Superior temporal gyrus (tissue), 1 donor: ENCODE results near the gene CCDC17.

Experiments
- DNase-seq: peaks from one replicate; pipeline ENCODE4 v3.0.0-alpha.2; 2016; ENCODE audit errors: extremely low spot score

CCDC17 gene

DNA sequence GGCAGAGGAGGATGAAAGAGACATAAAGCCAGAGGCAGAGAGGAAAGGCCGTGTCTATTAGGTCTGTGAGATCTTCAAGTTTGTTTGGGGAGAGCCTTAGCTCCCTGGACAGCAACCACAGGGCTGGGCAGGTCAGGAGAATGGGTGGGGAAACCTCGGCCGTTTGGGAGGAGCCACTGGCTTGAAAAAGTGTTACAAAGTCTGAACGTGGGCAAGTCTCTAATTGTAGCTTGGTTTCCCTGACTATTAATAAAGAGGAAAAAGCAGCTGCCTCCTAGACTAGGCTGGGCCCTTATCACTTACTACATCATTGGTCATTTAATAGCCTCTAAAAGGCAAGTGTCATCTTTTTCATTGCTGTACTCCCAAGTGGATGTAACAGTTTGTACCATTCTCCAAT lies at the start of gene CCDC17:
Gene CCDC17, minus strand, starts transcription at position 83 of the 400 bp plus-strand sequence. CDS start 145 bp downstream, outside the sequence.
- no peak for DNase-seq

DNA sequence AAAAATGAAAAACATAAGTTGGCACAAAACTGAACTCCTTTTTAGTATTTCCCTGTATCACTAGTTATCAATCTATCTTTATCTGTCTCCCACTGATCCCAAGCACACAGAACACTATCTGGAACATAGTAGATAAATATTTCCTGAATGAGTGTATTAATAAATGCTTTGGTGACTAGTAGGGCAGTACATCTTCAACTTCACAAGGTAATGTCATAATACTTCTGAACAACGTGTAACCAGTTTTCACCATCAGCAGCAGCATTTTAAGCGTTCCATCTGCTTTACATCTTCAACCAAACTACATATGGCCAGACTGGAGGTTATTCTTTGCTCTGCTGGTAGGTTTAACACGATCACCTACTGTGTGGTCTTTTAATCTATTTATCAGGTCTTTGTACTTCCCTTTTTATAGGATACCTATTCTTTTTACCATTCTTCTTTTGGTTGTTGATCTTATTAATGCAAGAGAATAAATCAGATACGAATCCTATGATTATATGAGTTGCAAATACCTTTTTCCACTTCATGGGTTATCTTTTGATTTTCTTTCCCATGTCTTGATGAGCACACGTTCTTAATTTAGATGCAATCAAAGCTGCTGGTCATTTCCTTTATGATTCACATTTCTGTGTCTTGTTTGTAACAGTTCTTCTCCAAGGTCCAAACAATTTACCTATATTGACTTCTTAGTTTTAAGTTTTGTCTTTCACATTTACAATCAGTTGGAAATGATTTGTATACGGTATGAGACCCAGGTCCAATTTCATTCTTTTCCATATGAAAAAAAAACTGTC lies 46.2 kb upstream of the CCDC17 start:
- DNase-seq: no peak

DNA sequence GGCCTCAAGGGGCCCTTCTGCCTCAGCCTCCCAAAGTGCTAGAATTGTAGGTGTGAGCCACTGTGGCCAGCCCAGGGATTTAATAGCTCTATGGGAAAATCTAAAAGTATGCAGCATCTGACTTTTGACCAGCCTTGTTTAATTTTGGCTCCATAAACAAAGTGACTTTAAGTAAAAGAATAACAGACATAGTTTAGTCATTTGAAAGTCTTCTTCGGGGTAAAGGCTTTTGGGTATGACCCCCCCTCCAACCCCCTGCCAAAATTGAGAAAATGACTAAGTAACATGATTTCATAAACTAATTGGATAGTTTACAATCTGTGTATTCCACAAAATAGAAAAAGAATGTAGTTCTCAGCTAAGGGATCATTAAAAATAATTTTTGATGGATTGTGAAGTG lies 45.5 kb upstream of the CCDC17 start:
- no peak for DNase-seq

DNA sequence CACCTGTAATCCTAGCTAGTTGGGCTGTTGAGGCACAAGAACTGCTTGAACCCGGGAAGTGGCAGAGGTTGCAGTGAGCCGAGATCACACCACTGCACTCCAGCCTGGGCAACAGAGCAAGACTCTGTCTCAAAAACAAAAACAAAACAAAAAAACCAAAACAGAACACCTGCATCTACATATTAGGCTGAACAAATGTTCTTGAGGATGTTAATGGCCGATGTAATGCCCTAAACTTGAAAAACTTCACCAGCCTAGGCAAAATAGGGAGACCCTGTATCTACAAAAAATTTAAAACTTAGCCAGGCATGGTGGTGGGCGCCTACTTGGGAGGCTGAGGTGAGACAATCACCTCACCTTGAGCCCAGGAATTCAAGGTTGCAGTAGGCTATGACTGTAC lies 44.7 kb upstream of the CCDC17 start:
- DNase-seq: no peak

DNA sequence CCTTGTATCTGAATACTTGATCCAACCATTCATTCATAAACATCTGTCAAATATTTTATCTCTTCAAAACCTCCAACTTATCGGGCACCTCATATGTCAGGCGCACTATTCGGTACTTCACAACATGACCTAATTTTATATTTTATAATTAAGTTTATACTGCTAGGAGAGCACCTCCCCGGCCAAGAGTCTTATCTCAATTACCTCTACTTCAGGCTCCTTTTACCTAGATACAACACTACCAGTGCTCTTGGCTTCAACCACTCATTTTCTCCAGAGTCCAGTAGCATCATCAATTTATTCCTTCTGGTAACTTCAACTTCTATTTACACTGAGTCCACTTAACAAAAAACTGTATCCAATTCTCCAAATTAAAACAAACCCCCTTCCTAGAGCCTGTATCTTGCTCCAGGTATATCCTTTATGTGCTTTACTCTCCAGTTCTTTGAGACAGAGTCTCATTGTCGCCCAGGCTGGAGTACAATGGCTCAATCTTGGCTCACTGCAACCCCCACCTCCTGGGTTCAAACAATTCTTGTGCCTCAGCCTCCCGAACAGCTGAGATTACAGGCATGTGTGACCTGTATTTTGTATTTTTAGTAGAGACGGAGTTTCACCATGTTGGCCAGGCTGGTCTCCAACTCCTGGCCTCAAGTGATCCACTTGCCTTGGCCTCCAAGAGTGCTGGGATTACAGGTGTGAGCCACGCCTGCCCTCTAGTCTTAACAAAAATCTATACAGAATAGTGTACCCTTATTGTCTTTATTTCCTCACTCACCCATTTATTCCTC lies 43.7 kb upstream of the CCDC17 start:
- no peak for DNase-seq

DNA sequence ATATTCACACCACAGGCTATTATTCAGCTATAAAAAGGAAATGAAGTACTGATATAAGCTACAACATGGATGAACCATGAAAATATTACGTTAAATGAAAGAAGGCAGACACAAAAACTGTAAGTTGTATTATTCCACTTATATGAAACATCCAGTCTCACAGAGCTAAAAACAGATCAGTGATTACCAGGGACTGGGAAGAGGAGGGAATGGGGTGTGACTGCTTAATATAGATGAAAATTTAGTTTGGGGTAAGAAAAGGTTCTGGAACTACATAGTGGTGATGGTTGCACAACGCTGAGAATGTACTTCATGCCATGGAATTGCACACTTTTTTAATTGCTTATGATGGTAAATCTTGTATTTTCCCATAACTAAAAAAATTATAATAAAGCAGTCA lies 43.0 kb upstream of the CCDC17 start:
- no peak for DNase-seq

DNA sequence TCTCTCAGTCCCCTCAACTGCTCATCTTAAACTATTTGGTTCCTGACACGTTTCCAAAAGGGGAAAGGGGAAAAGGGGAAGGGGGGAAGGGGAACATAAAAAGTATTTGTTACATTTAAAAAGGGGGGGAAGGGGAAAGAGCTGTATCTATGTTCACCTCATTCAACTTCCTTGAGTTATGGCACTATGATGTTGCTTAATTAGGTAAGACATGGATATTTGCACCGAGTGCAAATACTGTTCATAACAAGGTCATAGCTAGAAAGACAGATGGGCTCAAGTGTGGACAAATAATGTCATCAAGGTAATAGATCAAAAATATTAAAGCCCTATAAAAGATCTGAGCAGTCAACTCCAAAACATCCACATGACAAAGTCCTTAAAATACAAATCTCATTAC lies 36.5 kb upstream of the CCDC17 start:
- DNase-seq: no peak

DNA sequence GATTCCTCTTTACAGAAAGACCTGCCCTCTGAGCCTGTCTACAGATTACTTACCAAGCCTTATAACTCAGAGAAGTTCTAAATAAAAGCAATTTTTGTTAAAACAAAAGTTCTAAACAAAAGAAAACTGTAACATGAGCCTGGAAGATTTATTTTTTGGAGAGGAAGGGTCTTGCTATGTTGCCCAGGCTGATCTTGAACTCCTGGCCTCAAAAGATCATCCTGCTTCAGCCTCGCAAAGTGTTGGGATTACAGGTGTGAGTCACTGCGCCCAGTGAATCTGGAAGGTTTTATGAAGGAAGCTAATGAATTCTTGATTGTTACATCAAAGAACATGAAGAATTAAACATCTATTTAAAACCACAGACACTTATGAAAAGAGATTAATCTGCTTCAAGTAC lies 35.4 kb upstream of the CCDC17 start:
- no peak for DNase-seq

DNA sequence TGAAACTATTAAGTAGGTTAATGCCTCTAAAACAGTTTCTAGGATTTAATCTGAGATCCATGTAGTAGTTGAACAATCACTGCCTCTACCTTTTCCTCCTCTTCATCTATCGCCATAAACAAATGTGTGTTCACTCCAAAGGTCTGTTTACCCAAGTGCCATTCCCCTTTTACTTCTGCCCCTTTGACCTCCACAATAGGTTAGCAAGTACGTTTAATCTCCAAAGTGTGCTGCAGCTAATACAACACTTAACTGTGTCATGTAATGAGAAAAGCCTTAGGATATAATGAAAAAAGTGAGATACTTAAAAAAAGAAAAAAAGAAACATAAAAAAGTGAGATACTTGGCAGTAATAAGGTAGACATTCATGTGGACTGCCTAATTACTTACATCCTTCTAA lies 34.3 kb upstream of the CCDC17 start:
- DNase-seq: no peak

DNA sequence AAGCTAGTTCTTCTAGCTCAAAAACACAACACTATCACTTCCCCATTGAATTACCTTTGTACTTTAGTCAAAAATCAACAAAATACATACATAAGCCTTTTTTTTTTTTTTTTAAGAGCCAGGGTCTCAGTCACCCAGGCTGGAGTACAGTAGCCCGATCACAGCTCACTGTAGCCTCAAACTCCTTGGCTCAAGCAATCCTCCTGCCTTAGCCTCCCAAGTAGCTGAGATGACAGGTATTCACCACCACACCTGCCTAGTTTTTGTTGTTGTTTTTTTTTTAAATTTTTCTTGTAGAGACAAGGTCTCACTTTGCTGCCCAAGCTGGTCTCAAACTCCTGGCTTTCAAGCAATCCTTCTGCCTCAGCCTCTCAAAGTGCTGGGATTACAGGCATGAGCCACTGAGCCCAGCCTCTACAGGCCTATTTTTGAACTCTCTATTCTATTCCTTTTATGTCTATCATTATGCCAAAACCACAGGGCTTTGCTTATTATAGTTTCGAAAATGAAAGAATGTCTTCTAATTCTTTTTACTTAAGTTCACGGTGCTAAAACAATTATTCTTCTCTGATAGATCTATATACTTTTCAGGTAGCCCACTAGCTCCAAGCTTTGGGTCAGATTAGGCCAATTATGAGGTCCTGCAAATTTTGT lies 32.8 kb upstream of the CCDC17 start:
- no peak for DNase-seq

DNA sequence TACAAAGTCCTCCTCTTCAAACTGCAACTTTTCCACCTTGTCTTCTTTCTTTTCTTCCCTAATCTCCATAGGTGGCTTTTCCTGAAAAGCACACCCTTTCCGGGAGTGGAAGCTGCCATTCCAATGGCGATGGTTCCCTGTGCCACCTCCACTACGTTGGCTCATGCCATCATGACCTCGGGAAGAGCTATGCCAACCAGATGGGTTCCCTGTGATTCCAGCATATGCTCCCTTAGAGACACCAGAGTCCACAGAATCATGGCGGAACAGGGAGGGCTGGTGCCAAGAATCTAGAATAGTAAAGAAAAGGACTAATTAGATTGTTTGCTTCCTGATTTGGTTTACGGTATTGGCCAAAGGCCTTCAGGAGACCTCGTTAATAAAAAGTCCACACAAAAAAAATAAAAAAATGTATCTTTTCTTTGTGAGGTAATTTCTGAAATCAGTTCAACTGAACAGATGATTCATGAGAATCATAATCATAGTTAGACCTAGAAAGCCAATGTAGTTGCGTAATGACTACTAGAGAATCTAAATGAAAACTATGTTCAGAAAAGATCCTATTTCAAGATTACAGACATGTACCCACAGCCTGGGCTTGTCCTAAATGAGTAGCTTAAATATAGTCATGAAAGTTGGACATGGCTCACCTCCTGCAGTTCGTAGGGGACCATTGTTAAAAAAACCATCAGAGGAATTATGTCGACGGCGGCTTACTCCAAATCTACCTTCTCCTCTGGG lies 30.9 kb upstream of the CCDC17 start:
- DNase-seq: no peak

DNA sequence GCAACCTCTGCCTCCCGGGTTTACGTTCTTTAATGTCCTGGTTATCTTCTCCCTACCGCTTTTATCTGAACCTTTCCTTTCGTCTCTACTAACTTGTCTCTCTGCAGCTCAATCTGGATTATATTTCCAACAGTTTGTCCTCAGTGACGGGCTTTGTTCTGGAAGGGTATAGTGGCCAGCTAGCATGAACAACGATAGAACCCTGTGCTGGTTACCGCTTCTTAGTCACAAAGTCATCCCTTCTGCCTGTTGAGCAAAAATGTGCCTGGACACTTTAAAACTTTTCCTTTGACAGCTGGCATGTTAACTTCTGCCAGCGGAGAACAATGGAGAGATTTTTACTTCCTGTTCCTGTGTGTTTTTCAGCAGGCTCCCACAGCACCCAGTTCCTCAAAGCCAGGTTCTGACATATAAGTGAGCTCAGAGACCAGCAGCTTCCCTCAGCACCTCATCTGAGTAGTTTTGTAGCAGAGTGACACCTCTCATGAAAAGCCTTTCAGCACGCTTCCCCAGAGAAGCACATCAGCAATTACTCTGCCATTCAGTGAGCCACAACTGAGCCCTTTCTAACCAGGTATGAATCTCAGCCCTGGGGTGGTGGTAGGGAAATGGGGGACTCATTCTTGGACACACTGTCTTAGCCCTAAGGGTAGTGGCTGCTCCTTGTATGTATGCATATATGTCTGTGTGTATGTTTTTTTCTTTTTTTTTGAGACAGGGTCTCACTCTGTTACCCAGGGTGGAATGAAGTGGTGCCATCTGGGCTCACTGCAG lies 23.6 kb upstream of the CCDC17 start:
- DNase-seq: no peak

DNA sequence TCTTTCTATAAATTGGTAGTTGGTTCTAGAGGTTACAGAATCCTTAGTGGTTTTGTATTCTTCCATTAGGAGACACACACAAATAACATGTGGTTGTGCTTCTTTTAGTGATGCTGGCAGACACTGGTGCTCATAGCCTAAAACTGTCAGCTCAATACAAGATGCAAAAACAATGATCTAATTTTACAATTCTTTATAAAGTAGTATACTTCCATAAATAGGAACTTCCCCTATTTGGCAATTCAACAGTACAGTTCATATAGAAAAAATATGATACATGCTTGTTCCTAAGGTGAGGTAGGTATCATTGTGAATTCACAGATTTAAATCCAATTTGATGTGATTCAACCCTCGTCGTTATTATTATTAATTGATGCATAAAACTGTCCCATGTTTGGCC lies 20.8 kb upstream of the CCDC17 start:
- no peak for DNase-seq

DNA sequence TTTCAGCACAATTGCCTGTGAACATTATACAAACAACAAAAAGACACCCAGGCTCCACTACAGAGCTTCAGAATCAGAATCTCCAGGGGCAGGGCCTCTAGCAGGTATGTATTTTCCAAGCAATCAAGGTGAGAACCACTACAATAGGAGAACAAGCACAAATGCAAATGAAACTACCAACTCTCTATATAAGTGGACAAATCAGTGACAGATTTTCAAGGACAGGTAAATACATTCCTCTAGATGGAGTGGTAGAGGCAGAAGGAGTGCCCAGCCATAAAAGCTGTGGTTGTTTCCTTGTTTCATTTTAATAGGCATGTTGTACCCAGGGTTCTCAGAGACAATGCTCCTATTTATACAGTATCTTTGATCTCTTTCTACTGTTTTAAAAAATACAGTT lies 20.1 kb upstream of the CCDC17 start:
- DNase-seq: no peak

DNA sequence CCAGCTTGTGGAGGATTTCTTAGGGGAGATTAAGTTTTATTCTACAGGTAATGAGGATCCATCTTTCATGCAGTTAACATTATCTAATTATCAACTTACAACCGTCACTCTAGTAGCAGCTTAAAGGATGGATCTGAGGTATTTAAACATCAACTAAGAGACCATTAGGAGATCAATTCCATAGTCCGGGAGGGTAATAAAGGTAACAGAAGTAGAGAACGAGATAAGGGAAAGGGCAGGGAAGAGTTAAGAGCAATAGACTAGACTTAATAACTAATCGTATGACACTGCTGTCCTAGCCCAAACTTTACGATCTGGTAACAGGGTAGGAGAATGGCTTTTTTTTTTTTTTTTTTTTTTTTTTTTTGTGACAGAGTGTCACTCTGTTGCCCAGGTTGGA lies 19.5 kb upstream of the CCDC17 start:
- DNase-seq: no peak

DNA sequence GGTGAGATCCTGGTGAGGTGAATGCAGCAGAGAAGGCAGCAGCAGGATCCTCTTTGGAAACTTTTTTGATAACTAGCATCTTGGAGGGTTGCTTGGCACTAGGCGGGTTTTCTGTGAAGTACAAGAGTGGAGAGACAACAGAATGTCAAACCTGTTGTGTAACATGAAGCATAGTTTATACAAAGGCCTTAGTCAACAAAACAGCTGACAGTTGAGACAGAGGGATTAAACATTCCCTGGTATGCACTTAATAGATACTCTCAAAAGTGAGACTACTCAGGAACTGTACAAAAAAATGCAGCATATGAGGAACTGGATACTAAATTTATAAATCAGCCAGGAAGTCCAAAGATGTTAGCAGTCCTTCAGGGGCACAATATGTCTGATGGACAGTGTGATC lies 16.4 kb upstream of the CCDC17 start:
- no peak for DNase-seq

DNA sequence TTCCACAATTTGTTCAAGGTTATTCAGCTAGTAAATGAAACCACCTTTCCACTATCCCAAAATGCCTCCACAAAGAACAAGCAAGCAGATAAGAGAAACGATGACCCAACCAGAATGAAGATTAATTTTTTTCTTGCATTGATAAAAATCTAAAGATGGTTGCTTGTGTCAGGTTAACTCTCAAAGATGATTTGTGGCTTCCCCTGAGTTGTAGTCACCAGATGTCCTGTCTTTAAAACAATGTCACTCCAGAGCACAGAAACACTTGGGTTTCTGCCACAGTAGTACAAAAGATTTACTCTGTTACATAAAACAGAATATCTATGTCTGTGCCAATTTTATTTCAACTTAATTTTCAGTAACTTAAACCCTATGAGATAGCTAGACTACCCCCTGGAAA lies 11.4 kb upstream of the CCDC17 start:
- DNase-seq: peak; percentile 56

DNA sequence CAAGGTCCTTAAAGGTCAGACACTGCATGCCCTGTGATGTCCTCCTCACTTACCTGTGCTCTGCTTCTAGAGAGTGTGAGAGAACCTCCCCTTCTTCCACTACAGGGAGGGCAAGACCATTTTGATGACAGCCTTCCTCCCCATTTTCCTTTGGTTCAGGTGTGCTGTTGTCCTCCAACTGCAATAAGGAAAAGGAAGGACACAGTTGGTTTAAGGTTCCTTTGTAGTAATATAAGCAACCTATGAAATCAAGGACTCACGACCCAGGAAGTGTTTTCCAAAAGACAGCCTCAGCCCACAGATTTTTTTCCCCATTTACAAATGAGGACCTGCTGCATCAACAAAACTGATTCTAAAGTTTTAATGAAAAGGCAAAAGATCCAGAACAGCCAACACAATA lies 6.6 kb upstream of the CCDC17 start:
- no peak for DNase-seq

DNA sequence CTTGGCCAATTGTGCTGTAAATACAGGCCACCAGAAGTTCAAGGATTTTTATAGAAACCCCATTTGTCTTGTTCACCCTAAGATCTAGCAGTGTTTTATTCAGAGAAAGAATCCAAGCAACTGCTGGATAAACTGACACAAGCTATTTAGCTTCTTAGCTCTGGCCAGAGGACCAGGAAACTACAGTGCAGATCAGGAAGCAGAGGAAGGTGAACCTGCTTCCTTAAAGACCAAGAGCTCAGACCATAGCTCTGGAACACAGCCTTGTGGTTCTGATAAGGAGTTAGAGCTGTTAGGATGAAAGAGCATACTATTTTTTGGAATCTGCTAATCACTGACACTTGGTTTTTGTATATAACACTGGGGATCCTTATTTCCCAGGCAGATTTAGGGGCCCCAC lies 5.2 kb upstream of the CCDC17 start:
- DNase-seq: no peak

DNA sequence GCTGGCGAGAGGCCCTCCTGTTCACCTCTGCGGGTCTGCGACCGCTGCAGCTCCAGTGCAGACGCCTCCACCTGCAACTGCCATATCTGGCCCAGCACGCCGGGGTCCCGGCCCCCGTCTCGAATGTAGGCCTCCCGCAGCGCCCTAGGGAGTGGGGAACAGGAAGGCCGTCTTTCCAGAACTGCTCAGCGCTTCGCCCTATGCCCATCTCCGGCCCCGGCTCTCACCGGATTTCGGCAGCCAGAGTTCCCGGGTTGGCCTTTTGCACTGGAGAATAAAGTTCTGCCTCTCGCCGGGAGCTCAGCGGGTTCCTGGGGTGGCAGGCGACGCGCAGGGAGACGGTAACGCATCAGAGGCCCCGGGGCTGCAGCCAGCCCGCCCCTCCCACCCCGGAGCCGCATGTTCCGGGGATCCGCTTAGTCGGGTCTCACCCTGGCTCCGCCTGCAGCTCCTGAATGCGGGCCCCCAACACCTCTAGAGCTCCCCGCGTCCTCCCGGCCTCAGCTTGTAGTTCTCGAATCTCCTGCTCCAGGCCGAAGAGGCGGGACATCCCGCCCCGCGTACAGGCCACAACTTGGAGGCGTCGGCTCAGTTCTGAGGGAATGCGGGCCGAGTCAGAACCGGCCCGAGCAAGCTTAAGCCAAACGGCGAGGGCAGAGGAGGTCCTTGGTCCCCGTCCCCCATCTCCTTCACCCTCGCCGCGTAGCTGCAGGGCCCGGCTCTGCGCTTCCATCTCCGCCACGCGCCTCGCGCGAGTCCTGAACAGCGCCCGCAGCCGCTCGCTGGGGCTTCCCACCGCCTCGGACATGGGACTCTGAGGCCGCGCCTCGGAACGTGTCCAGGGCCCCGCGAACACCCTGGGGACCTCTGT lies 1.1 kb downstream of the CCDC17 start:
- DNase-seq: no peak
